ENCODE results near the gene LGI4.

LGI4 gene

GRCh38 chr19:35134601-35135242, at the start of gene LGI4:
LGI4 (minus strand) TSS chr19:35135059; CDS start chr19:35134680, 379 bp downstream.
- no peak for DNase-seq

GRCh38 chr19:35184267-35184666, 49.4 kb upstream of the LGI4 start:
- DNase-seq: no peak

GRCh38 chr19:35181387-35181786, 46.5 kb upstream of the LGI4 start:
- no peak for DNase-seq

GRCh38 chr19:35179830-35180229, 45.0 kb upstream of the LGI4 start:
- no peak for DNase-seq

- no peak for DNase-seq
These were observed 43.8 kb upstream of the LGI4 start for GRCh38 chr19:35178701-35179100.

- peak; percentile 84 for DNase-seq
These were observed 42.8 kb upstream of the LGI4 start for GRCh38 chr19:35177377-35178274.

- no peak for DNase-seq
These were observed 41.3 kb upstream of the LGI4 start for GRCh38 chr19:35176181-35176570.

GRCh38 chr19:35174226-35174625, 39.4 kb upstream of the LGI4 start:
- no peak for DNase-seq

GRCh38 chr19:35171730-35172129, 36.9 kb upstream of the LGI4 start:
- DNase-seq: peak; percentile 67

- DNase-seq: no peak
These were observed 35.7 kb upstream of the LGI4 start for GRCh38 chr19:35170359-35171061.

- DNase-seq: no peak
These were observed 34.5 kb upstream of the LGI4 start for GRCh38 chr19:35169221-35169995.

GRCh38 chr19:35168196-35168595, 33.3 kb upstream of the LGI4 start:
- peak; percentile 79 for DNase-seq

- DNase-seq: peak; percentile 14
These were observed 32.6 kb upstream of the LGI4 start for GRCh38 chr19:35167251-35168119.

GRCh38 chr19:35166100-35167063, 31.5 kb upstream of the LGI4 start:
- DNase-seq: peak; percentile 80

- DNase-seq: no peak
These were observed 30.6 kb upstream of the LGI4 start for GRCh38 chr19:35165200-35166058.

- no peak for DNase-seq
These were observed 29.6 kb upstream of the LGI4 start for GRCh38 chr19:35164418-35164817.

GRCh38 chr19:35162471-35163326, 27.8 kb upstream of the LGI4 start:
- DNase-seq: no peak

GRCh38 chr19:35161434-35161743, 26.5 kb upstream of the LGI4 start:
- no peak for DNase-seq
